GM12892 (cell line): Measurements from ENCODE around the gene NAV2.

Source experiments
- DNase-seq: peaks from one replicate; pipeline ENCODE4 v3.0.0; 2011; ENCODE audit not compliant: insufficient read length
- FAIRE-seq: peaks from 2 replicates; lab custom pipeline; 2011; peaks lifted over from hg19 to GRCh38; lab: Jason Lieb, UNC
- POLR2A ChIP-seq: IDR thresholded peaks from 2 replicates; pipeline ENCODE4 v1.6.1; 2011; ENCODE audit warnings: low read depth, low read length, control low read depth
- POLR2AphosphoS5 ChIP-seq: IDR thresholded peaks from 2 replicates; pipeline ENCODE4 v1.6.1; 2011; ENCODE audit warnings: low read depth, low read length, control low read depth
- TAF1 ChIP-seq: IDR thresholded peaks from 2 replicates; pipeline ENCODE4 v1.6.1; 2011; ENCODE audit warnings: low read depth, mild to moderate bottlenecking, control low read depth, low read length, borderline replicate concordance

The NAV2 gene

GRCh38 chr11:19762266-19762665 is 49.6 kb downstream of the NAV2 start:
- no peak for FAIRE-seq
- DNase-seq = no peak
- no peak for TF ChIP-seq POLR2AphosphoS5
- no peak for TF ChIP-seq POLR2A
- TF ChIP-seq TAF1 = no peak

- FAIRE-seq (no peak), DNase-seq (no peak)
- no peak for TF ChIP-seq TAF1
- no peak for TF ChIP-seq POLR2A
- TF ChIP-seq POLR2AphosphoS5 = no peak
Measured at GRCh38 chr11:19763330-19763729, 50.7 kb downstream of the NAV2 start.

GRCh38 chr11:19766206-19766605 is 53.6 kb downstream of the NAV2 start:
- DNase-seq = no peak
- no peak for FAIRE-seq
- TF ChIP-seq TAF1 (no peak), POLR2AphosphoS5 (no peak), POLR2A (no peak)

GRCh38 chr11:19766810-19767209 is 54.2 kb downstream of the NAV2 start:
- DNase-seq (no peak), FAIRE-seq (no peak)
- TF ChIP-seq POLR2AphosphoS5 (no peak), POLR2A (no peak), TAF1 (no peak)

GRCh38 chr11:19767627-19768151 is 55.1 kb downstream of the NAV2 start:
- TF ChIP-seq POLR2A (no peak), POLR2AphosphoS5 (no peak), TAF1 (no peak)
- FAIRE-seq (no peak), DNase-seq (no peak)

GRCh38 chr11:19768197-19768596 is 55.6 kb downstream of the NAV2 start:
- FAIRE-seq (no peak), DNase-seq (no peak)
- TF ChIP-seq TAF1 (no peak), POLR2AphosphoS5 (no peak), POLR2A (no peak)

GRCh38 chr11:19768815-19769214 is 56.2 kb downstream of the NAV2 start:
- no peak for TF ChIP-seq POLR2AphosphoS5
- FAIRE-seq (no peak), DNase-seq (no peak)

GRCh38 chr11:19769820-19770219 is 57.2 kb downstream of the NAV2 start:
- DNase-seq (no peak), FAIRE-seq (no peak)
- no peak for TF ChIP-seq POLR2A
- TF ChIP-seq POLR2AphosphoS5 = no peak

GRCh38 chr11:19770277-19770676 is 57.6 kb downstream of the NAV2 start:
- TF ChIP-seq POLR2AphosphoS5 (no peak), TAF1 (no peak), POLR2A (no peak)
- no peak for DNase-seq
- FAIRE-seq = no peak

GRCh38 chr11:19771463-19771862 is 58.8 kb downstream of the NAV2 start:
- no peak for FAIRE-seq
- no peak for TF ChIP-seq POLR2A
- TF ChIP-seq TAF1 = no peak
- TF ChIP-seq POLR2AphosphoS5 = no peak
- DNase-seq = no peak

GRCh38 chr11:19772480-19772879 is 59.8 kb downstream of the NAV2 start:
- DNase-seq = no peak
- no peak for FAIRE-seq
- TF ChIP-seq POLR2A = no peak
- no peak for TF ChIP-seq TAF1
- TF ChIP-seq POLR2AphosphoS5 = no peak

GRCh38 chr11:19774329-19774728 is 61.7 kb downstream of the NAV2 start:
- no peak for TF ChIP-seq POLR2AphosphoS5
- TF ChIP-seq TAF1 = no peak
- TF ChIP-seq POLR2A = no peak
- FAIRE-seq (no peak), DNase-seq (no peak)

- peak; percentile 30 for FAIRE-seq
- TF ChIP-seq TAF1 = no peak
- no peak for TF ChIP-seq POLR2AphosphoS5
- no peak for TF ChIP-seq POLR2A
- DNase-seq = no peak
Measured at GRCh38 chr11:19774817-19775580, 62.4 kb downstream of the NAV2 start.

GRCh38 chr11:19775622-19776021 is 63.0 kb downstream of the NAV2 start:
- TF ChIP-seq POLR2AphosphoS5 = no peak
- TF ChIP-seq POLR2A = no peak
- TF ChIP-seq TAF1 = no peak
- FAIRE-seq (no peak), DNase-seq (no peak)
